GM12892 (cell line): ENCODE measurements around the gene ZSCAN12.
"Not testable (repeated sequence)": the region's sequence is repeated elsewhere in the genome, so short reads cannot be mapped to it uniquely, and the experiment has no call there.

Experiments
- DNase-seq: peaks from one replicate; pipeline ENCODE4 v3.0.0; 2011; ENCODE audit not compliant: insufficient read length
- FAIRE-seq: peaks from 2 replicates; lab custom pipeline; 2011; peaks lifted over from hg19 to GRCh38; lab: Jason Lieb, UNC
- POLR2A ChIP-seq: IDR thresholded peaks from 2 replicates; pipeline ENCODE4 v1.6.1; 2011; ENCODE audit warnings: low read depth, low read length, control low read depth
- POLR2AphosphoS5 ChIP-seq: IDR thresholded peaks from 2 replicates; pipeline ENCODE4 v1.6.1; 2011; ENCODE audit warnings: low read depth, low read length, control low read depth
- TAF1 ChIP-seq: IDR thresholded peaks from 2 replicates; pipeline ENCODE4 v1.6.1; 2011; ENCODE audit warnings: low read depth, mild to moderate bottlenecking, control low read depth, low read length, borderline replicate concordance

The ZSCAN12 gene

GRCh38 chr6:28383235-28384142 is 16.1 kb downstream of the ZSCAN12 start:
- TF ChIP-seq POLR2AphosphoS5 = no peak
- TF ChIP-seq TAF1 = no peak
- peak; percentile 37; the same call in 1 of the 2 replicates for TF ChIP-seq POLR2A
- FAIRE-seq = no peak
- no peak for DNase-seq

- TF ChIP-seq TAF1 = no peak
- no peak for TF ChIP-seq POLR2A
- TF ChIP-seq POLR2AphosphoS5 = no peak
- FAIRE-seq (no peak), DNase-seq (no peak)
Observed at GRCh38 chr6:28380381-28380780, 19.2 kb downstream of the ZSCAN12 start.

- no peak for TF ChIP-seq POLR2A
- DNase-seq (no peak), FAIRE-seq (no peak)
Observed at GRCh38 chr6:28378644-28379043, 20.9 kb downstream of the ZSCAN12 start.

GRCh38 chr6:28377879-28378278 is 21.7 kb downstream of the ZSCAN12 start:
- no peak for DNase-seq
- TF ChIP-seq TAF1 (no peak), POLR2AphosphoS5 (no peak), POLR2A (no peak)
- FAIRE-seq = no peak

- FAIRE-seq (no peak), DNase-seq (no peak)
- TF ChIP-seq TAF1 (no peak), POLR2A (no peak), POLR2AphosphoS5 (no peak)
Observed at GRCh38 chr6:28373925-28374324, 25.6 kb downstream of the ZSCAN12 start.

- DNase-seq = no peak
- TF ChIP-seq POLR2AphosphoS5 = no peak
- no peak for TF ChIP-seq POLR2A
- no peak for TF ChIP-seq TAF1
- FAIRE-seq = peak; percentile 80
Observed at GRCh38 chr6:28371706-28372451, 27.7 kb downstream of the ZSCAN12 start.

- DNase-seq (no peak), FAIRE-seq (no peak)
- TF ChIP-seq POLR2A (no peak), TAF1 (no peak), POLR2AphosphoS5 (no peak)
Observed at GRCh38 chr6:28371280-28371679, 28.3 kb downstream of the ZSCAN12 start.

- DNase-seq (no peak), FAIRE-seq (peak; percentile 17)
- TF ChIP-seq TAF1 (no peak), POLR2AphosphoS5 (no peak), POLR2A (no peak)
Observed at GRCh38 chr6:28370440-28370839, 29.1 kb downstream of the ZSCAN12 start.

- TF ChIP-seq POLR2AphosphoS5 (no peak), POLR2A (no peak), TAF1 (no peak)
- FAIRE-seq (no peak), DNase-seq (no peak)
Observed at GRCh38 chr6:28369463-28369862, 30.1 kb downstream of the ZSCAN12 start.

GRCh38 chr6:28368522-28368921 is 31.0 kb downstream of the ZSCAN12 start:
- peak; percentile 29 for DNase-seq
- FAIRE-seq = peak; percentile 62
- TF ChIP-seq POLR2AphosphoS5 = no peak
- no peak for TF ChIP-seq POLR2A
- TF ChIP-seq TAF1 = no peak

- DNase-seq, FAIRE-seq: not testable (repeated sequence)
Observed at GRCh38 chr6:28365590-28365989, 34.0 kb downstream of the ZSCAN12 start.

- TF ChIP-seq TAF1 (no peak), POLR2A (no peak), POLR2AphosphoS5 (no peak)
- DNase-seq (no peak), FAIRE-seq (no peak)
Observed at GRCh38 chr6:28360961-28361360, 38.6 kb downstream of the ZSCAN12 start.

- peak; percentile 33 for FAIRE-seq
- not testable (repeated sequence) for DNase-seq
Observed at GRCh38 chr6:28359562-28359961, 40.0 kb downstream of the ZSCAN12 start.
